ENCODE data around the gene C1orf141.

The C1orf141 gene

GRCh38 chr1:67124455-67124854 lies 10.3 kb downstream of the C1orf141 start:
- intact Hi-C loops (cut with DNase I; ENCODE audit: low total_unique reads): no loop called here
- Histone ChIP-seq H3K9me3 (peaks cover 0 to 8% (median 6%) of the 10 kb centered on the region in 3 donors), H3K27me3 (no peaks in the 10 kb centered on the region), H3K27ac (no peak overlapping the region), H3K36me3 (no peaks in the 10 kb centered on the region), H3K4me1 (no peaks in the 10 kb centered on the region), H3K4me3 (no peak overlapping the region)
- no peak for DNase-seq
- no peak for TF ChIP-seq CTCF (IDR thresholded peaks at IDR 0.05)

DNA sequence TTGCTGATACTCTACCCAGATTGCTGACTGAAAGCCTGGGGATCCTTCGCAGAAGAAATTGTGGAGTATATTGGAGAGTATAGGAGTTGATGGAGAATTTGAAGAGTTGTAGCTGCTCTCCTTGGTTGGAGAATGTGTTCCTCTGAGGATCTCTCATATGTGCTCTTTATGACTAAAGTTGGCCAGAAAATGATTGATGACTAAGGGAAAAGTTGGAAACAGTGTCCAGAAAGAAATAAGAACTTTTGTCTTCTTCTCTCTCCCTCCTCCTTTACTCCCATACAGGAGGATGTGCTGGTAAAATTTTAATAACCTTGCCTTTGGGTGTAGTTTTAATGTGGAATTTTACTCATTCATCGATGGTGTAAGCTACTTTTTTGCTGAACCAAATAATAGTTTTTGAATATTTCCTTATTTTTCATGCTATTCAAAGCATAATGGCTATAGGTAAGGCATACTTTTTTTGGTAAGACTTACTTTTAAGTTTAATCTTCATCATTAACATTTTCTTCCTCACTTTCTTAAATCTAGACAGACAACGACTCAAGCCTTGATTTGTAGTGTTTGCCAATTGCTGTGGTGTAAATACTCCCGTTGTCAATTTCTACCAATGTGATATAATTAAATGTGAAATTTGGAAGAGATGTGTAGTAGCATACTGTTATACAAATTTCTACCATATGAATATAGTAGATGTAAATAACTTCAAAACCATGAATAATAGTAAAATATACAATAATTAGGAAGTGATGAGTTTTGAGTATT lies 13.7 kb downstream of the C1orf141 start:
- H3K36me3 ChIP-seq: no peaks in the 10 kb centered on the region
- H3K9me3 ChIP-seq: peaks cover 0 to 8% (median 6%) of the 10 kb centered on the region in 3 donors
- H3K27me3 ChIP-seq: no peaks in the 10 kb centered on the region
- intact Hi-C loops (cut with DNase I; ENCODE audit: low total_unique reads): no loop called here
- no peak overlapping the region for H3K4me3 ChIP-seq
- DNase-seq: no peak
- H3K27ac ChIP-seq: no peak overlapping the region
- TF ChIP-seq CTCF (IDR thresholded peaks at IDR 0.05): no peak
- no peaks in the 10 kb centered on the region for H3K4me1 ChIP-seq

DNA sequence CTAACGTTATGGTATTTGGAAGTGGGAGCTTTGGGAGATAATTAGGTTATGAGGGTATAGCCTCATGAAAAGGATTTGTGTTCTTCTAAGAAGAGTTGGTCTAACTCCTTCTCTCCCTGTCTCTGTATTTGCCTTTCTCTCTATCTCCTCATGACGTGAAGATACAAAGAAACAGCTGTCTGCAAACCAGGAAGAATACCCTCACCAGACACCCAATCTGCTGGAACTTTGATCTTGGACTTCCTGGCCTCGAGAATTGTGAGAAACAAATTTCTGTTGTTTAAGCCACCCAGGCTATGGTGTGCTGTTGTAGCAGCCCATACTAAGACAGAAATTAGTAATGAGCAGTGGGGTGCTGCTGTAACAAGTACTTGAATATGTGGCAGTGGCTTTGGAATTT lies 16.1 kb downstream of the C1orf141 start:
- intact Hi-C loops (cut with DNase I; ENCODE audit: low total_unique reads): no loop called here
- Histone ChIP-seq H3K4me3 (no peak overlapping the region), H3K27me3 (no peaks in the 10 kb centered on the region), H3K9me3 (peaks cover 0 to 11% (median 8%) of the 10 kb centered on the region in 3 donors), H3K36me3 (no peaks in the 10 kb centered on the region), H3K27ac (no peak overlapping the region), H3K4me1 (no peaks in the 10 kb centered on the region)
- no peak for DNase-seq
- TF ChIP-seq CTCF (IDR thresholded peaks at IDR 0.05): no peak

DNA sequence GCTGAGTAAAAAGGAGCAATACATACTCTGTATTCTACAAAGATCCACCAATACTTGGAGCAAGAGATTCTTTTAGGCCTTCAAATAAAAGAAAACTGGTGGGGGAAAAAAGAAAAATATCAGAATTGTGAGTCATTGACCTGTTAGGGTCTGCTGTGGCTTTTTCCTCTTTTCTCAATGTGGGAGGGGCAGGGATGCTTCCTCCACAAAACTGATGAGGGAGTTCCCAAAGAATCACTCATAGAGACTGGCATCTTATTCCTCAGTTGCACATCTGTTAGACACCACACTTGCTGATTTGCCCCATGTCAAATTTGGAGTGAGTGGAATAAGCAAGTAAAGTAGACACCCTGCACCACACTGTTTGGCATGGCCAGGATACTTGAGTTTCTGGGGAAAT lies 16.6 kb downstream of the C1orf141 start:
- no peaks in the 10 kb centered on the region for H3K27me3 ChIP-seq
- no peak for TF ChIP-seq CTCF (IDR thresholded peaks at IDR 0.05)
- no peaks in the 10 kb centered on the region for H3K36me3 ChIP-seq
- no peaks in the 10 kb centered on the region for H3K4me1 ChIP-seq
- no peak overlapping the region for H3K27ac ChIP-seq
- intact Hi-C loops (cut with DNase I; ENCODE audit: low total_unique reads): no loop called here
- H3K4me3 ChIP-seq: no peak overlapping the region
- peaks cover 0 to 16% (median 8%) of the 10 kb centered on the region in 3 donors for H3K9me3 ChIP-seq
- no peak for DNase-seq

DNA sequence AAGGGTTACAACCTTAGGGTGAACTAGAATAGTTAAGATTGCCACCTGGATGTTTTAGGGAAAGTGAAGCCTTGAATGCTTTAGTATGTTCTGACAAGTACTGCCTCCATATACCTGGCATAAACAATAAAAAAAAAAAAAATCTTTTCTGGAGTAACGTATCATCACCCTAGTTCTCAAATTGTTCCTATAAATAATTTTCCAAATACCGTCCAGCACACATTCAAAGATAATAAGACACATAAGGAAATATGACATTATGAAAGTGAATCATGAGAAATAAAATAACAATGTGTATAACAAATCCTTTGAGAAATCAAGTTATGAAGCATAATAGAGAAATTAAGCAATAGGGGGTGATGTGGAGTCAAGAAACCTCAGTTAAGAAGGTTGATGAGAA lies 20.6 kb downstream of the C1orf141 start:
- Histone ChIP-seq H3K36me3 (no peaks in the 10 kb centered on the region), H3K9me3 (peaks cover 0 to 12% (median 0%) of the 10 kb centered on the region in 3 donors), H3K4me1 (no peaks in the 10 kb centered on the region), H3K27me3 (no peaks in the 10 kb centered on the region), H3K27ac (no peak overlapping the region), H3K4me3 (no peak overlapping the region)
- intact Hi-C loops (cut with DNase I; ENCODE audit: low total_unique reads): no loop called here
- no peak for DNase-seq
- TF ChIP-seq CTCF (IDR thresholded peaks at IDR 0.05): no peak

All from tibial artery (tissue), 4 donors.